HEK293 (cell line): ENCODE results near the gene MME.

Source experiments
- CTCF ChIA-PET: fragments of 350-600 bp; formaldehyde crosslinking; extraction: SDS; loops from one replicate; lab custom pipeline; 2021; ENCODE audit warnings: antibody characterized with exemption; lab: Yijun Ruan, JAX
- POLR2A ChIA-PET: fragments of 300-600 bp; formaldehyde crosslinking; extraction: SDS; loops from one replicate; lab custom pipeline; 2020; ENCODE audit warnings: antibody characterized with exemption, inconsistent platforms; lab: Yijun Ruan, JAX
- H3K27ac ChIP-seq: fragments of 200-500 bp; sonication (Bioruptor generic); 2 replicates; pipeline ENCODE4 v1.5.1; 2014; ENCODE audit warnings: low read depth, low read length, control low read depth, inconsistent platforms; ENCODE audit errors: extremely low read depth
- H3K36me3 ChIP-seq, 2 experiments: fragments of 200-500 bp in 1 of 2; sonication (Bioruptor generic) in 1 of 2; 1 replicate in 1 of 2; 2 replicates in 1 of 2; pipeline ENCODE4 v1.5.1; 2014 to 2017; ENCODE audit warnings: inconsistent platforms in 2 of 2, low read length in 2 of 2; ENCODE audit not compliant: control insufficient read depth in 2 of 2, insufficient read depth in 1 of 2
- H3K4me1 ChIP-seq: fragments of 200-500 bp; sonication (Bioruptor generic); 2 replicates; pipeline ENCODE4 v1.5.1; 2014; ENCODE audit warnings: mild to moderate bottlenecking, low read length, inconsistent platforms; ENCODE audit not compliant: control insufficient read depth, insufficient read depth
- H3K4me3 ChIP-seq: 2 replicates; pipeline ENCODE4 v1.5.1; 2011; ENCODE audit warnings: low read depth, mild to moderate bottlenecking, control low read depth, low read length, moderate library complexity
- H3K9me3 ChIP-seq: fragments of 200-500 bp; sonication (Bioruptor generic); 2 replicates; pipeline ENCODE4 v1.5.1; 2014; ENCODE audit warnings: low read depth, low read length, inconsistent platforms; ENCODE audit not compliant: control insufficient read depth, insufficient read depth
- FEZF1 ChIP-seq: fragments of 450-650 bp; formaldehyde crosslinking; IDR thresholded peaks from 2 replicates; pipeline ENCODE4 v1.5.1; 2016; ENCODE audit warnings: missing biosample characterization, missing genetic modification characterization
- HOXA7 ChIP-seq: sonication (generic); formaldehyde crosslinking; IDR thresholded peaks from 2 replicates; pipeline ENCODE4 v1.8.1; 2022; ENCODE audit warnings: missing genetic modification reagents, borderline replicate concordance
- KLF17 ChIP-seq: fragments of 450-650 bp; formaldehyde crosslinking; IDR thresholded peaks from 2 replicates; pipeline ENCODE4 v1.5.1; 2016; ENCODE audit warnings: missing biosample characterization, missing genetic modification characterization
- PATZ1 ChIP-seq: fragments of 450-650 bp; formaldehyde crosslinking; IDR thresholded peaks from 2 replicates; pipeline ENCODE4 v1.5.1; 2016; ENCODE audit warnings: missing biosample characterization, missing genetic modification characterization
- PBX3 ChIP-seq: sonication (generic); formaldehyde crosslinking; IDR thresholded peaks from 2 replicates; pipeline ENCODE4 v1.8.1; 2022; ENCODE audit warnings: mild to moderate bottlenecking, moderate library complexity, missing genetic modification reagents
- PRDM1 ChIP-seq: fragments of 450-650 bp; formaldehyde crosslinking; IDR thresholded peaks from 2 replicates; pipeline ENCODE4; 2016; ENCODE audit warnings: missing biosample characterization, missing genetic modification characterization
- PRDM6 ChIP-seq: fragments of 450-650 bp; formaldehyde crosslinking; IDR thresholded peaks from 2 replicates; pipeline ENCODE4 v1.5.1; 2017; ENCODE audit warnings: missing biosample characterization, missing genetic modification characterization
- ZBTB7A ChIP-seq: fragments of 450-650 bp; formaldehyde crosslinking; IDR thresholded peaks from 2 replicates; pipeline ENCODE4 v1.5.1; 2016; ENCODE audit warnings: low read depth, missing biosample characterization, missing genetic modification characterization
- ZEB2 ChIP-seq: fragments of 450-650 bp; formaldehyde crosslinking; IDR thresholded peaks from 2 replicates; pipeline ENCODE4 v1.5.1; 2016; ENCODE audit warnings: missing biosample characterization, missing genetic modification characterization
- ZFP3 ChIP-seq: fragments of 450-650 bp; formaldehyde crosslinking; IDR thresholded peaks from 2 replicates; pipeline ENCODE4 v1.5.1; 2016; ENCODE audit warnings: low read depth, missing biosample characterization, missing genetic modification characterization
- ZIC2 ChIP-seq: fragments of 450-650 bp; formaldehyde crosslinking; IDR thresholded peaks from 2 replicates; pipeline ENCODE4 v1.5.1; 2016; ENCODE audit warnings: missing biosample characterization, missing genetic modification characterization
- ZNF112 ChIP-seq: fragments of 450-650 bp; formaldehyde crosslinking; IDR thresholded peaks from 2 replicates; pipeline ENCODE4 v1.5.0; 2017; ENCODE audit warnings: missing biosample characterization, missing genetic modification characterization
- ZNF132 ChIP-seq: fragments of 450-650 bp; formaldehyde crosslinking; IDR thresholded peaks from 2 replicates; pipeline ENCODE4 v1.5.1; 2017; ENCODE audit warnings: missing biosample characterization, missing genetic modification characterization, borderline replicate concordance
- ZNF174 ChIP-seq: fragments of 450-650 bp; formaldehyde crosslinking; IDR thresholded peaks from 2 replicates; pipeline ENCODE4 v1.5.0; 2017; ENCODE audit warnings: missing biosample characterization, mild to moderate bottlenecking, missing genetic modification characterization
- ZNF248 ChIP-seq: fragments of 450-650 bp; formaldehyde crosslinking; IDR thresholded peaks from 2 replicates; pipeline ENCODE4 v1.5.1; 2017; ENCODE audit warnings: missing biosample characterization, missing genetic modification characterization
- ZNF266 ChIP-seq: fragments of 450-650 bp; formaldehyde crosslinking; IDR thresholded peaks from 2 replicates; pipeline ENCODE4 v1.5.1; 2016; ENCODE audit warnings: missing biosample characterization, missing genetic modification characterization, low read depth
- ZNF350 ChIP-seq: fragments of 450-650 bp; formaldehyde crosslinking; IDR thresholded peaks from 2 replicates; pipeline ENCODE4 v1.5.0; 2017; ENCODE audit warnings: missing biosample characterization, mild to moderate bottlenecking, missing genetic modification characterization
- ZNF580 ChIP-seq: fragments of 450-650 bp; formaldehyde crosslinking; IDR thresholded peaks from 2 replicates; pipeline ENCODE4 v1.5.1; 2016; ENCODE audit warnings: missing biosample characterization, missing genetic modification characterization
- ZNF585B ChIP-seq: fragments of 450-650 bp; formaldehyde crosslinking; IDR thresholded peaks from 2 replicates; pipeline ENCODE4 v1.5.1; 2016; ENCODE audit warnings: missing biosample characterization, missing genetic modification characterization
- ZNF701 ChIP-seq: fragments of 450-650 bp; formaldehyde crosslinking; IDR thresholded peaks from 2 replicates; pipeline ENCODE4 v1.5.1; 2016; ENCODE audit warnings: missing biosample characterization, missing genetic modification characterization

Gene MME

GRCh38 chr3:155217591-155217990, 137.5 kb downstream of the MME start:
- Histone ChIP-seq H3K36me3 (no peaks in the 10 kb centered on the region), H3K4me1 (no peaks in the 10 kb centered on the region), H3K27ac (no peak overlapping the region), H3K9me3 (no peaks in the 10 kb centered on the region), H3K4me3 (no peak overlapping the region)
- ChIA-PET CTCF (no interaction called here), POLR2A (no interaction called here)
- no peak for TF ChIP-seq ZFP3 (tag by site-specific recombination)
- no peak for TF ChIP-seq KLF17
- no peak for TF ChIP-seq ZNF701 (tag by site-specific recombination)
- TF ChIP-seq ZNF266, result no peak
- no peak for TF ChIP-seq ZNF580 (tag by site-specific recombination)
- TF ChIP-seq ZEB2, result no peak
- no peak for TF ChIP-seq ZNF248 (tag by site-specific recombination)
- no peak for TF ChIP-seq ZNF112
- TF ChIP-seq HOXA7, result no peak
- no peak for TF ChIP-seq ZNF132 (tag by site-specific recombination)
- TF ChIP-seq ZNF174 (tag by site-specific recombination), result no peak
- no peak for TF ChIP-seq ZNF350 (tag by site-specific recombination)
- no peak for TF ChIP-seq ZNF585B (tag by site-specific recombination)
- no peak for TF ChIP-seq FEZF1 (tag by site-specific recombination)
- TF ChIP-seq PRDM6, result no peak
- no peak for TF ChIP-seq PBX3 (CRISPR knock-in tag)
- no peak for TF ChIP-seq ZIC2
- TF ChIP-seq PRDM1, result no peak
- no peak for TF ChIP-seq ZBTB7A

- Histone ChIP-seq H3K9me3 (no peaks in the 10 kb centered on the region), H3K27ac (no peak overlapping the region), H3K36me3 (no peaks in the 10 kb centered on the region), H3K4me3 (no peak overlapping the region)
- ChIA-PET POLR2A (no interaction called here), CTCF (no interaction called here)
- TF ChIP-seq PATZ1, result no peak
- TF ChIP-seq, all 188 proteins: peak for 0
- H3K4me1 ChIP-seq, result no peaks in the 10 kb centered on the region
Observed at GRCh38 chr3:155218462-155218861, 138.3 kb downstream of the MME start.
